HEK293 (cell line): ENCODE measurements around the gene PSMA2.

Experiments
- CTCF ChIP-seq: fragments of 450-650 bp; formaldehyde crosslinking; IDR thresholded peaks from 2 replicates; pipeline ENCODE4 v1.5.1; 2016; ENCODE audit warnings: missing biosample characterization, missing genetic modification characterization
- GFI1B ChIP-seq: fragments of 450-650 bp; formaldehyde crosslinking; IDR thresholded peaks from 2 replicates; pipeline ENCODE4 v1.5.1; 2016; ENCODE audit warnings: missing biosample characterization, missing genetic modification characterization
- SETDB1 ChIP-seq: IDR thresholded peaks from one replicate; pipeline ENCODE4 v1.6.1; 2017; ENCODE audit warnings: mild to moderate bottlenecking, low read length, moderate library complexity, mixed read lengths; ENCODE audit not compliant: insufficient read length
- SP2 ChIP-seq: fragments of 450-650 bp; formaldehyde crosslinking; IDR thresholded peaks from 2 replicates; pipeline ENCODE4 v1.5.1; 2016; ENCODE audit warnings: missing biosample characterization, missing genetic modification characterization
- TCF7L2 ChIP-seq: IDR thresholded peaks from 2 replicates; pipeline ENCODE4 v1.6.1; 2011; ENCODE audit warnings: low read depth, mild to moderate bottlenecking, inconsistent platforms, low read length, moderate library complexity, borderline replicate concordance
- ZNF146 ChIP-seq: fragments of 450-650 bp; formaldehyde crosslinking; IDR thresholded peaks from 2 replicates; pipeline ENCODE4 v1.5.1; 2016; ENCODE audit warnings: missing biosample characterization, missing genetic modification characterization
- ZNF626 ChIP-seq: fragments of 450-650 bp; sonication (Bioruptor Pico); formaldehyde crosslinking; IDR thresholded peaks from 2 replicates; pipeline ENCODE4 v1.5.1; 2018; ENCODE audit warnings: missing biosample characterization, missing genetic modification characterization, inconsistent platforms
- ZNF670 ChIP-seq: fragments of 450-650 bp; formaldehyde crosslinking; IDR thresholded peaks from 2 replicates; pipeline ENCODE4 v1.5.1; 2016; ENCODE audit warnings: missing biosample characterization, missing genetic modification characterization, low read depth
- ZNF830 ChIP-seq: fragments of 450-650 bp; IDR thresholded peaks from 2 replicates; pipeline ENCODE4 v1.5.0; 2018; ENCODE audit warnings: missing biosample characterization, missing genetic modification characterization, low read depth, mild to moderate bottlenecking, moderate library complexity

DNA sequence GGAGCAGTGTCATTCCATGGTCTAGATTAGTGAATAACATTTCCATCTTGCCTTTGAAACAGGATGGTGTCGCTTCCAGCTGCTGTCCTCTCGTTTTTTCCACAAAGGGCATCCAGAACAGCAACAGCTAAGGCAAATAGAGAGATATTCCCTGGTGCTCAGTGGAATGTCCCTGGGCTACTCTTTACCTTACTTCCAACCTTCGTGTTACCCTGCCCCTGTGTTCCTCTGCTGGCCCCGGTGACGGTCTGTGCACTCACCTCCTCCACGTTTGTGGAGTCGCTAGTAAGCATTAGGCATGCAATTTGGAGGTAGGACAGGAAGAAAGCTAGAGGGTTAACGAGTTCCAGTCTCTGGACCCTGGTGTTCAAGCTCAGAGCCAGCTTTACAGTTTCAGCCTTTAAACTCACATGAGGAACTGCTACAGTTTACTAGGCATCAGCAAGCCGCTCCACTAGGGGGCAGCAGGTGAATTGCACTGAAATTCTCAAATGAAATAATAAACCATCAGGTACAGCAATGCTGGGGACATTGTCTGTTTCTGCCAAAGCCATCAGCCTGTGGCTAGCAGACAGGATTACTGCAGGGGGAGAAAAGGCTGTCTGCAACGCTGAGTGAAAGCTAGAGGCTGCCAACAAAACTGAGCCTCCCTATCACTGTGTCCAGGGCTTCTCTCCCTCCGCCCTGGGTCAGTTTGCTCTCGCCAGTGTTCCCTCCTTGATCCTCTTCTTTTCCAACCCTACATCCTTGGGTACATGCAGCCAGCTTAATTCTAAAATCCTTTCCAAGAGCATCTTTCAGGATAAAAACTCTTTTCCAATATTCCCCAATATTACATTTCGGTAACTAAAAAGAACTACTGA is 9.2 kb upstream of the PSMA2 start:
- no peak for TF ChIP-seq ZNF626 (tag by site-specific recombination)
- peak; percentile 70 for TF ChIP-seq CTCF (tag by site-specific recombination)
- no peak for TF ChIP-seq ZNF146 (tag by site-specific recombination)
- TF ChIP-seq ZNF670 (tag by site-specific recombination), result no peak
- TF ChIP-seq ZNF830 (tag by site-specific recombination), result no peak
- no peak for TF ChIP-seq SP2 (tag by site-specific recombination)
- TF ChIP-seq TCF7L2, result no peak
- TF ChIP-seq GFI1B (tag by site-specific recombination), result no peak
- no peak for TF ChIP-seq SETDB1
